GM21367 (cell line): ENCODE data around the gene TRIM16.
A peak's percentile ranks its signal among the peaks of the same experiment; 100 is the strongest.
"Not testable (repeated sequence)": the region's sequence is repeated elsewhere in the genome, so short reads cannot be mapped to it uniquely, and the experiment has no call there.

Source experiments
- ATAC-seq: cut with Tn5 transposase; IDR thresholded peaks from one replicate; pipeline ENCODE4 v1.9.1; 2021; ENCODE audit not compliant: unreplicated experiment

Gene TRIM16

DNA sequence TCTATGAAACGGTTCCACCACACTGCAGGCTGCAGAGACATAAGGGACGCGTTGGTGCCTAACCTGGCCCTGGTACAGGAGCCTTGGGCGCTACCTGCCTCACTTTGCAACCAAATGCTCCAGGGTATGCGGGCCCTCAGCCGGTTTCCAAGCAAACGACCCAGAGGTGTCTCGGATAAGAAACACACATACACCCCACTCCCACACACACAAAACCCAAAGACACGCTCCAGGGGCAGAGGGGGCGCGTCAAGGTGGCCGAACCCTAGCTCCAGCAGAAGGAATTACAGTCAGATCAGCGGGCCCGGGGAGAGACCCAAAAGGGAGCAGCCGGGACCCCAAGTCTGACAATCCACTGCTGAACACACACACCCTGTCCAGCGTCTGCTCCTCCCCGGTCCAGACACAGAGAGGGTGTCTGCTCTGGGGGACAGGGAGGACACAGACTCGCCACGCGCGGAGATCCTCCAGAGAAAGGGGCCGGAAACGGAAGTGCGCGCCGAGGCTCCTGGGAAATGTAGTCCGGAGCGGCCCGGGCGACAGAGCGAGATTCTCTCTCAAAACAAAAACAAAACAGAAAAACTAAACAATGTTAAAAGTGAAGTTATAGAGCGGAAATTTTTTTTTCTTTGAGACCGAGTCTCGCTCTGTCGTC is at the start of gene TRIM16:
Gene TRIM16, minus strand, starts transcription at position 488 of the 655 bp plus-strand sequence. CDS start 32,702 bp downstream, outside the sequence.
- peak; percentile 79 for ATAC-seq

DNA sequence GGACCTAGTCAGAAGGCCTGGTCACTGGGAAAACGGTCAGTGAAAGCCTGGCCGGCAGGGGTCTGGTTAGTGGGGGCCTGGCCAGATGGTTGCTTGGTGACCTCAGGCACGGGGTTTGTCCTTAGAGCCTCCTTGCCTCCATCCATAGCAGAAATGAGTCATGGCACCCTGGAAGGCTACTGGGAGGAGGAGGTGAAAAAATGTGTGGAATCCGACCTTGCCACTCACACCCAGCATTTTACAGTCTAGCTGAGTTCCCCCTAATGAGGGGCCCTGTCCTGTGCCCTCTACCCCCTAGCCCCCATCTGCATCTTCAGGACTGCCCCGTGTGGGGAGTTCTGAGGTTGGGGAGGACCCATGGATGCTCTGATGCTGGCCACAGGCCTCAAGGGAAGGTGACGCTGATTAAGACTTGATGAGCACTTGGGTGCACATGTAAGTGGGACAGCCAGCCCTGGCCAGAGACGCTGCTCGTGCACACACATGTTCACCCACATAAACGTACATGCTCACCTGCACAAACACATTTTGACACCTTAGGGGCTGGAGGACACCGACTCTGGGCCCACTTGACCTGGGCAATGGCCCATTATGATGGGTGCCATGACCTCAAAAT is 49.2 kb upstream of the TRIM16 start:
- not testable (repeated sequence) for ATAC-seq

GRCh38 chr17:15731900-15732299 is 47.8 kb upstream of the TRIM16 start, which contains the start of gene TBC1D26:
TSS of gene TBC1D26 (plus strand) at chr17:15732283. CDS start at chr17:15735349, 3,066 bp downstream.
- ATAC-seq: not testable (repeated sequence)

GRCh38 chr17:15730535-15730934 is 46.4 kb upstream of the TRIM16 start:
- ATAC-seq: not testable (repeated sequence)

DNA sequence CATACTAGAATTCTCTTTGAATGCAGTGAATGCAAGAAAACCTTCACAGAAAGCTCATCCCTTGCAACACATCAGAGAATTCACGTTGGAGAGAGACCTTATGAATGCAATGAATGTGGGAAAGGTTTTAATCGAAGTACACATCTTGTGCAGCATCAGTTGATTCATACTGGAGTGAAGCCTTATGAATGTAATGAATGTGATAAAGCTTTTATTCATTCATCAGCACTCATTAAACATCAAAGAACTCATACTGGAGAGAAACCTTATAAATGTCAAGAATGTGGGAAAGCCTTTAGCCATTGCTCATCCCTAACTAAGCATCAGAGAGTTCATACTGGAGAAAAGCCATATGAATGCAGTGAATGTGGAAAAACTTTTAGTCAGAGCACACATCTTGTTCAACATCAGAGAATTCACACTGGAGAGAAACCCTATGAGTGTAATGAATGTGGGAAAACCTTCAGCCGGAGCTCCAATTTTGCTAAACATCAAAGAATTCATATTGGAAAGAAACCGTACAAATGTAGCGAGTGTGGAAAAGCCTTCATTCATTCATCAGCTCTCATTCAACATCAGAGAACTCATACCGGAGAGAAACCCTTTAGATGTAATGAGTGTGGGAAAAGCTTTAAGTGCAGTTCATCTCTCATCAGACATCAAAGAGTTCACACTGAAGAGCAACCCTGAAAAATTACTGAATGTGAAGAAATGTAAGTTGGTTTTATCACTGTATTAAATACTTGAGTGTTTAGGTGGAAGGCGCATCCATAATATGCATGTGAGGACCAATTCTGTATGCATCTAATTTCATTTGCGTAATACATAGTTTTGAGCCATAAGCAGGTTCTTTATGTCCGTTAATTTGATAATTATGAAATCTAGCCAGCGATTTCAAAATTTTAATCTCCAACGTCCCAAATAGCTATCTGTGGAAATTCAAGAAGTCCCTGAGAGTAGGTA is 32.8 kb upstream of the TRIM16 start:
- ATAC-seq: not testable (repeated sequence)

DNA sequence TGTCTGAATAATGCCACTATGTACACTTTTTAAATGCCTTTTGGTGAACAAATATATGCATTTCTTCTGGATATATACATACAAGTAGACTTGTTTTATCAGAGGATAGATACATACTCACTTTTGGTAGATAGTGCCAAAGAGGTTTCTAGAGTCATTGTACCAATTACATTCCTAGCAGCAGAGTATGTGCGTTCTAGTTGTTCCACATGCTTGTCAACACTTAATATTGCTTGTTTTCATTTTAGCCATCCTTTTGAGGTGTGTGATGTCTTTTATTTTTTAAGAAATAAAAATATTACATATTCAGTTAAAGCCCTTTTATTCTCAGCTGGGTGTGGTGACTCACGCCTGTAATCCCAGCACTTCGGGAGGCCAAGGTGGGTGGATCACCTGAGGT is 24.8 kb upstream of the TRIM16 start:
- ATAC-seq: not testable (repeated sequence)

GRCh38 chr17:15704813-15705212 is 20.7 kb upstream of the TRIM16 start:
- ATAC-seq: not testable (repeated sequence)

DNA sequence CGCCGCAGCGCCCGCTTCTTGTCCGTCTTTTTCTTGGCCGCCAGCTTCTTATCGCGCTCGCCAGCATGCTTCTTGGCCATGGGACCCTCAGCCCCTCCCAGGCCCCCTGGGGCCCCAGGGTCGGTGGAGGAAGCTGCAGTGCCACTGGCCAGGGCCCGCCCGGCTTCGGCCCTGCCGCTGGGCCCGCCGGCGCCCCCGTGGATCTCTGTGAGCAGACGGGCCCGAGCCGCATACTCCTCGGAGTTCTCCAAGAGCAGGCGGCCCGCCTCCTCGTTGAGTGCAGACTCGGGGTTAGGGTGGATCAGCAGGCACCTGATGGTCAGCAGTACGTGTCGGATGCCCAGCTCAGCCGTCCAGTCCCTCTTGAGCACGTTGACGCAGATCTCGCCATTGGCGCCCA is 20.1 kb upstream of the TRIM16 start:
- ATAC-seq: not testable (repeated sequence)

DNA sequence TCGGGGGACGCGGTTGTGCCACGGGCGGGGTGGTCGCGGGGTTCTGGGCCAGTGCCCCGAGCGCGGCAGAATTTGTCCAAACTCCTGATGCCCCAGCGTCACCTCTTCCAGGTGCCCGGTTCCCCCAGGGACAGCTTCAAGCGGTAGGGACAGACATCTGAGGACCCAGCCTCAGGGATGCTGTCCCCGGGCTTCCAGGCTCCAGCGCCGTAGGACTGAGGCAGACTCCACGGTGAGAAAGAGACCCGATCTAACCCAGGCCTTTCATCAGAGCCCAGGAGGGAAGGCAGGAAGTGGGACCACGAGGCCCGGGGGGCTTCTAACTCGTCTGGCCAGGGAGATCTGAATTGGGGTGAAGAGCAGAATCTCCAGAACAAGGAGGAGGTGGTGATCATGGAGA is 15.8 kb upstream of the TRIM16 start:
- not testable (repeated sequence) for ATAC-seq

GRCh38 chr17:15699413-15699924 is 15.4 kb upstream of the TRIM16 start, which contains the start of gene ZNF286A:
TSS of gene ZNF286A (plus strand) at chr17:15699752. CDS start at chr17:15700330, 578 bp downstream.
- ATAC-seq: peak; percentile 98

DNA sequence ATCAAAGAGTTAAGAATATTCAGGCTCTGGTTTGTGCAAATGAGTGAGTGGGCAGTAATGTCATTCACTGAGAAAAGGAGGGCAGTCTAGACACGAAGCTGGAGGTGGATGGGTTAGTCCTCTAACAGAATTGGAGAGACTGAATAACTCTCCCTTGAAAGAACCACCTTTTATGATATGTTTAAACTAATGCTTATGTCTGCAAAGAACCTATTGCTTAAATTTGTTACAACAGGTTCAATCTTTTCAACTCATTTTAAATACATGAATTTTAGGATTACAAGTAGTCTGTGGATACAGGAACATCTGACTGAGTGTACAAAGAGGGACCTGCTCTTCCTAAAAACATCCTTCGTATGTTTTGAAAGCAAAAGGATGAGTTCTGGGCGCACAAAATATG is 14.9 kb upstream of the TRIM16 start:
- ATAC-seq: not testable (repeated sequence)

DNA sequence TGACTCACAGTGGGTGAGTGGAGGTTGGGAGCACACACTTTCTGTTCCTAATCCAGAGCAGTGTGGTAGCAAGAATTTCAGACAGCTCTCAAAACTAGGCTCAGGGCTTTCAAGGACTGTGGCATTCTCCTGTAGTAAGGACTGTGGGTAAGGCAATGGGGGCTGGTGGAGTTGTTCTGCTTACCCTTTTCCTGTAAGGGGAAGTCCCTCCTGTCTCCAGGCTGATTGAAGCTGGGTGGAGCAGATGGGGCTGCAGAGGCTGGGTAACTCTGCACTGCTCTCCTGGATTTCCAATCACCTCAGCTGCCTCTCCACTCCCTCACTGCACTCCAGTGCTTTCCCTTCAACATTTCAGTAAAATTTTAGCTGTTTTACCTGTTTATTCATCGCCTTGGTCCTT is 3.4 kb upstream of the TRIM16 start:
- not testable (repeated sequence) for ATAC-seq

GRCh38 chr17:15683135-15683534 is 976 bp downstream of the TRIM16 start:
- ATAC-seq: not testable (repeated sequence)

DNA sequence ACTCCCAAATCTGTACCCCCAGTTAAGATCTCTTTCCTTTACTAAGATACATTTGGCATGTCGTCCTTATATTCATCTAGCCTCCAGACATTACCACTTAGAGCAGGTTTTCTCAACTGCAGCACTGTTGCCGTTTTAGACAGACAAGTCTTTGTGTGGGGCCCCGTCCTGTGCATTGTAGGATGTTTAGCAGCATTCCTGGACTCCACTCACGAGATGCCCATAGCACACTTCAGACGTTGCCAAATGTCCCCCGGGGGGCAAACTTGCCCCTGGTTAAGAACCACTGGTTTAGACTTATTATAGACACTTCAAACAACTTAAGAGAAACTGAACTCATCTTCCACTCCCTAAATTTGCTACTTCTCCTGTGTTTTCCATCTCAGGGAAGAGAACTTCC is 8.1 kb downstream of the TRIM16 start:
- not testable (repeated sequence) for ATAC-seq

GRCh38 chr17:15674640-15675039 is 9.5 kb downstream of the TRIM16 start:
- ATAC-seq: not testable (repeated sequence)

GRCh38 chr17:15669526-15669925 is 14.6 kb downstream of the TRIM16 start:
- not testable (repeated sequence) for ATAC-seq

DNA sequence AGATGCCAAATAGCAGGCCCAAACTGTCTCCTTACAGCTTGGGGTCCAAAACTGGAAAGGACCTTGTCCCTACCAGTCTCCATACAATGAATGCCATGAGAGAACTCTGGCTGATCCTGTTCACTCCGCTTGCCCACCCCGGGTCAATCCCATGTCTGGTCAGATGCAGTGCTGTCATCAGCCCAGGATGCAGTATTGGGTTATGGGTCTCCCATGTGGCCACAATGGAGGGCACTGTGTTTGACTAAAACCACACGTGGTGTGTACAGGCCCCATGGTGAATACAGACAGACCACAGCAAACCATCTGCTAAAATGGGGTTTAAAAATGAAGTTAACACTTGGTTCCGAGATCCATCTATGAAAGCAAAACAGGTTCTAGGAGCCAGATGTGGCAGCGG is 20.4 kb downstream of the TRIM16 start:
- no peak for ATAC-seq

- ATAC-seq: no peak
Observed at GRCh38 chr17:15663176-15663575, 20.9 kb downstream of the TRIM16 start.

DNA sequence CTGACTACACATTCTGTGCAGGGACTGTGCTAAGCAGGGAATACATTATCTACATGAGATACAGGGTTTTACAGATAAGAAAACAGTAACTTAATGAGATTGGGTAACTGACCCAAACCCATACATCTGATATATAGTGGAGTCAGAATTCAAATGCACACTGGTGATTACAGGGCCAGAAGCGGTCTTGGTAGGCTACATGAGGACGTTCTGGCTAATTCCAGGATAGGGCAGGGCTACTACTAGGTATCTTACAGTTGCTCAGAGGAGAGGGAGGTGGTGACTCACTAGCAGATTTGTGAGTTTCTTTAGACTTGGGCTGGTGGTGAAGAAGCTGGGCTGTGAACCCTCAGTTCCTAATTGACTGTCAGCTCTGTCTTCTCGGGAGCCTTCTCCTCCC is 21.4 kb downstream of the TRIM16 start:
- no peak for ATAC-seq

- ATAC-seq: no peak
Observed at GRCh38 chr17:15660077-15660476, 24.0 kb downstream of the TRIM16 start.

- no peak for ATAC-seq
Observed at GRCh38 chr17:15659663-15660062, 24.4 kb downstream of the TRIM16 start.
